NT2/D1 (cell line): ENCODE data around the gene UBE2Q1.

Source experiments
- SUZ12 ChIP-seq: IDR thresholded peaks from 2 replicates; pipeline ENCODE4 v1.6.1; 2011; ENCODE audit not compliant: insufficient read length, insufficient read depth; ENCODE audit errors: extremely low read depth
- YY1 ChIP-seq: IDR thresholded peaks from 2 replicates; pipeline ENCODE4 v1.6.1; 2011; ENCODE audit not compliant: insufficient read length, insufficient read depth
- ZNF274 ChIP-seq: IDR thresholded peaks from 2 replicates; pipeline ENCODE4 v1.6.1; 2011; ENCODE audit warnings: mild to moderate bottlenecking, low read depth, low read length

- TF ChIP-seq YY1 (no peak), SUZ12 (no peak), ZNF274 (no peak)
Measured at GRCh38 chr1:154574716-154575115, 16.3 kb upstream of the UBE2Q1 start.
